ENCODE data around the gene FUT4.

Gene FUT4

GRCh38 chr11:94516725-94517124, 27.0 kb upstream of the FUT4 start:
- TF ChIP-seq POLR2A (IDR thresholded peaks at IDR 0.05; ENCODE audit: low read depth, low read length) (no peak), TAF1 (IDR thresholded peaks at IDR 0.05; ENCODE audit: borderline replicate concordance, low read depth, low read length) (no peak), POLR2AphosphoS5 (IDR thresholded peaks at IDR 0.05; ENCODE audit: low read depth, low read length) (no peak)
- FAIRE-seq (no peak), DNase-seq (ENCODE audit: insufficient read length) (no peak)

DNA sequence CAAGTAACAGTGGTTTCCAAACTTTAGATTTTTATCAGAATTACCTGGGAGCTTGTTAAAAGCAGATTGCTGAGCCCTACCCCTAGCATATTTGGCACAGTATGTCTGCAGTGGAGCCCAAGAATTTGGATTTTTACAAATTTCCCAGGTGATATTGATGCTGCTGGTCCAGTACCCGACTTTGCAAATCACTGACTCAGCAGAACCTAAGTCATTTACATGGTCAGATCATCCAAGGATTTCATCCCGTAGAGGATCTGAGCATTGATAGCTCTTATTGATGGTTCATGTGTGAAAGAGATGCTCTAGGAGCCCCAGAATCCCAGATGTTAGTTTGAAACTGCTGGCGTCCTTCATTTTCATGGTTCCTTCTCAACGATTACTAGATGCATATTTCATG, 25.4 kb upstream of the FUT4 start:
- no peak for TF ChIP-seq POLR2AphosphoS5 (IDR thresholded peaks at IDR 0.05; ENCODE audit: low read depth, low read length)
- no peak for TF ChIP-seq TAF1 (IDR thresholded peaks at IDR 0.05; ENCODE audit: borderline replicate concordance, low read depth, low read length)
- TF ChIP-seq POLR2A (IDR thresholded peaks at IDR 0.05; ENCODE audit: low read depth, low read length), result no peak
- no peak for FAIRE-seq
- DNase-seq (ENCODE audit: insufficient read length), result no peak

DNA sequence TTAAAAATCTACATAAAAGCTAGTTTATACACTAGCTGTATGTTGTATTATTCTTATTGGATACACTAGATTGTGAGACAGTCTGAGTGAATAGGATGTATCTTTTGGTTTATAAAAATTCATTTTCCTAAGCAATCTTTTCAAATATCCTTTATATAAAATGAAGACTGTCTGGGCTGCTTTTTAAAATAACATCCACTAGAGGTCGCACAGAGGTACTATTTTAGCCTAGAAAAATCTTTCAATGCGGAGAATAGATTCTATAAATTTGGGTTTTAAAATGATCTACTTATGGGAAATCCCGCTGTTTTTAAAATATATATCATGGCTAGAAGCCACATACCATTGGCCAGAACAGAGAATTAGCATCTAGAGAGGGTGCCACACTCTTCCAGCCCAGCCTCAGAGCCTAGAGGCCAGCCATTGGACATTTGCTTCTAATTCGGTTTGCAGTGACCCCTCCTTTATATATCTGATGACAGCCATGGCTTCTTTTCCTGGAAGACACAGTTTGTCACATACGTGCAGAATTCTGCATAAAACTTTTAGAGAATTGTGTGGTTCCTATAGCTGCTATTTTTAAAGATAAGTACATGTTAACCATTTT, 24.1 kb upstream of the FUT4 start:
- TF ChIP-seq TAF1 (IDR thresholded peaks at IDR 0.05; ENCODE audit: borderline replicate concordance, low read depth, low read length), result no peak
- no peak for TF ChIP-seq POLR2AphosphoS5 (IDR thresholded peaks at IDR 0.05; ENCODE audit: low read depth, low read length)
- TF ChIP-seq POLR2A (IDR thresholded peaks at IDR 0.05; ENCODE audit: low read depth, low read length), result no peak
- FAIRE-seq (peak; percentile 27), DNase-seq (ENCODE audit: insufficient read length) (no peak)

GRCh38 chr11:94521684-94522083, 22.0 kb upstream of the FUT4 start:
- no peak for TF ChIP-seq POLR2A (IDR thresholded peaks at IDR 0.05; ENCODE audit: low read depth, low read length)
- no peak for TF ChIP-seq POLR2AphosphoS5 (IDR thresholded peaks at IDR 0.05; ENCODE audit: low read depth, low read length)
- no peak for TF ChIP-seq TAF1 (IDR thresholded peaks at IDR 0.05; ENCODE audit: borderline replicate concordance, low read depth, low read length)
- DNase-seq (ENCODE audit: insufficient read length), result no peak
- peak; percentile 84 for FAIRE-seq

DNA sequence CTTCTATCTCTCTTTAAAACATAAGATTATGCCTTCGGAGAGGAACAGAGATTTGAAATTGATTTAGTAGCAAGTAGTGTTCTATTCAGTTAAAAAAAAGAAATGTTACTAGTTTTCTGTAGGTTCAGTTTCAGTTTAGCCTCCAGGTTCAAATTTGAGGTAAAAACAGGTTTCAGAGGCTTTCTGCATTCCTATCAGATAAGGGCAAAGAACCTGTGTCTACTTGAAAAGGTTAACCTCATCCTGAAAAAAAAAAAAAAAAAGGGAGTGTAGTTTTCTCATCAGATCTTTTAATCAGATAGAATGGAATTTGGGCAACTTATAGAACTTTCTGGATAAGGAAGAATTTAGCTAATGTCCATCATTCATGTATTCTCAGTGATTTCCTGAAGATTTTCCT, 19.4 kb upstream of the FUT4 start:
- DNase-seq (ENCODE audit: insufficient read length) (no peak), FAIRE-seq (no peak)
- no peak for TF ChIP-seq TAF1 (IDR thresholded peaks at IDR 0.05; ENCODE audit: borderline replicate concordance, low read depth, low read length)
- TF ChIP-seq POLR2A (IDR thresholded peaks at IDR 0.05; ENCODE audit: low read depth, low read length), result no peak
- TF ChIP-seq POLR2AphosphoS5 (IDR thresholded peaks at IDR 0.05; ENCODE audit: low read depth, low read length), result no peak

DNA sequence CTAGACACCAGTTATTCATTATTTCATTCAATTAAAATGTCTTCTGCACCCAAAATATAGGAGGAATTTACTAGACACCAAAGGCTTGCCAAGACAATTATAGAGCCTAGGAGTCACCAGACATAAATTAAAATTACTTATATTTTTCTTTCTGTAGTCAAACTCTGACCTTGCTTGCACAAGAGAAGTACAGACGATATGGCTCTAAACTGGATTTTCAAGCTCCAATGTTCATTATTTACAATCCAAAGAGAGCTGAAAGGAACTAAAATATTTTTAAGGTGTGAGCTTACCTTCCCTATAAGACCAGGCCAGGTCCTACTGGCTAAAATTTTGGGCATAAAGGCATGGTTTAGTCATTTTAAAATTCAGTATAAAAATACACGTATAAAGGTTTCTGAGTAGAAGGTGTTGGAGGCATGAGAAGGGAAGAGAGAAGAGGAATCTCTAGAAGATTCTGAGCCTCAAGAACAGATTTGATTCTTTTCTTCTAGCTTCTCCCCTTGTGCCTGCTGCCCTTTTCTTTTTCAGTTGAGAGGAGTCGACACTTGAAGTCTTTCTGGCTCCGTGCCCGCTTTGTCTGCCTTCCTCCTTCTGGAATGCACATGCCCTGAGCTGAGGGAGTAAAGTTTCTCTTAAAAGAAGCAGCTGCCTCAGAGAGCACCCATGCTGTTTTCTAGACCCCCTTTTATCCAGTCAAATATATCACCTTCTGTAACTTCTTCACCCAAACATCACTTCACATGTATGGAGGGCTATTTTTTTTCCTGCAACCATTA, 18.0 kb upstream of the FUT4 start:
- DNase-seq (ENCODE audit: insufficient read length) (no peak), FAIRE-seq (no peak)
- TF ChIP-seq TAF1 (IDR thresholded peaks at IDR 0.05; ENCODE audit: borderline replicate concordance, low read depth, low read length), result no peak
- TF ChIP-seq POLR2A (IDR thresholded peaks at IDR 0.05; ENCODE audit: low read depth, low read length), result no peak
- no peak for TF ChIP-seq POLR2AphosphoS5 (IDR thresholded peaks at IDR 0.05; ENCODE audit: low read depth, low read length)

- no peak for TF ChIP-seq POLR2A (IDR thresholded peaks at IDR 0.05; ENCODE audit: low read depth, low read length)
- TF ChIP-seq POLR2AphosphoS5 (IDR thresholded peaks at IDR 0.05; ENCODE audit: low read depth, low read length), result no peak
- TF ChIP-seq TAF1 (IDR thresholded peaks at IDR 0.05; ENCODE audit: borderline replicate concordance, low read depth, low read length), result no peak
- FAIRE-seq (no peak), DNase-seq (ENCODE audit: insufficient read length) (no peak)
Observed at GRCh38 chr11:94526645-94527438, 16.9 kb upstream of the FUT4 start.

- TF ChIP-seq POLR2AphosphoS5 (IDR thresholded peaks at IDR 0.05; ENCODE audit: low read depth, low read length), result no peak
- no peak for TF ChIP-seq TAF1 (IDR thresholded peaks at IDR 0.05; ENCODE audit: borderline replicate concordance, low read depth, low read length)
- TF ChIP-seq POLR2A (IDR thresholded peaks at IDR 0.05; ENCODE audit: low read depth, low read length), result no peak
- DNase-seq (ENCODE audit: insufficient read length) (no peak), FAIRE-seq (no peak)
Observed at GRCh38 chr11:94528551-94528950, 15.2 kb upstream of the FUT4 start.

GRCh38 chr11:94532211-94532610, 11.5 kb upstream of the FUT4 start:
- no peak for FAIRE-seq

DNA sequence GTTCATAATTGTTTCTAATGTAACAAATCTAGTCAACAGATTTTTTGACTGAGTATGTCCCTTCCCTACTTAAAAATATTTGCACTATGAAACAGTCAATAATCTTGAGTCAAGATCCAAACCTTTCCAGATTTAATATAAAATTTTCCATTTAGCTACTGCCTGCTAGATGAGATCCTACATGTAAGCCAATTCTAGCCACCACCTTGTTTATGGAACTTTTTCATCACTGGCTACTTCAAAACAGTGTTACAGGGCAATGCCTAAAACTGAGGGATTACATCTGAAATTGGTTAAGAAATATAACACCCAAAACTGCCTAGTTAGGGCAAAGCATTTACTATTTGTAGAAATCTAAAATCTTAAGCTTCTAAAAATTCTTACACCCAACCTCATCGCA, 10.5 kb upstream of the FUT4 start:
- TF ChIP-seq POLR2A (IDR thresholded peaks at IDR 0.05; ENCODE audit: low read depth, low read length) (no peak), TAF1 (IDR thresholded peaks at IDR 0.05; ENCODE audit: borderline replicate concordance, low read depth, low read length) (no peak), POLR2AphosphoS5 (IDR thresholded peaks at IDR 0.05; ENCODE audit: low read depth, low read length) (no peak)

More at GRCh38 chr11:94532211-94532610, 11.5 kb upstream of the FUT4 start:
- TF ChIP-seq POLR2AphosphoS5 (IDR thresholded peaks at IDR 0.05; ENCODE audit: low read depth, low read length) (no peak), TAF1 (IDR thresholded peaks at IDR 0.05; ENCODE audit: borderline replicate concordance, low read depth, low read length) (no peak), POLR2A (IDR thresholded peaks at IDR 0.05; ENCODE audit: low read depth, low read length) (no peak)
- no peak for DNase-seq (ENCODE audit: insufficient read length)

More for the DNA sequence above, 10.5 kb upstream of the FUT4 start:
- FAIRE-seq, result no peak
- no peak for DNase-seq (ENCODE audit: insufficient read length)
